Osteoblast (primary cell): Measurements from ENCODE around the gene MAEL. TPM values are rescaled to one million over a fixed set of nuclear protein-coding genes. Genes with fewer than 3 reads are reported as not detected.
"Not testable (repeated sequence)": the region's sequence is repeated elsewhere in the genome, so short reads cannot be mapped to it uniquely, and the experiment has no call there.

Experiments used
- DNase-seq: peaks from one replicate; pipeline ENCODE4 v3.0.0; 2011; ENCODE audit warnings: low spot score, mixed read lengths; ENCODE audit not compliant: insufficient read length; ENCODE audit errors: missing footprints
- H2AFZ ChIP-seq: 2 replicates; pipeline ENCODE4 v1.6.0; 2011; ENCODE audit warnings: mild to moderate bottlenecking, low read length
- H3K27ac ChIP-seq: 2 replicates; pipeline ENCODE4 v1.5.1; 2011; ENCODE audit warnings: mild to moderate bottlenecking, low read depth, low read length, moderate library complexity
- H3K27me3 ChIP-seq: 2 replicates; pipeline ENCODE4 v1.6.0; 2012; ENCODE audit warnings: mild to moderate bottlenecking, control low read depth, inconsistent platforms, low read length, moderate library complexity; ENCODE audit not compliant: insufficient read depth
- H3K36me3 ChIP-seq: 2 replicates; pipeline ENCODE4 v1.5.1; 2011; ENCODE audit warnings: mild to moderate bottlenecking, low read length, control low read depth, moderate library complexity; ENCODE audit not compliant: insufficient read depth
- H3K4me1 ChIP-seq: 2 replicates; pipeline ENCODE4 v1.5.1; 2011; ENCODE audit warnings: mild to moderate bottlenecking, low read length, control low read depth, moderate library complexity; ENCODE audit not compliant: insufficient read depth
- H3K4me2 ChIP-seq: 2 replicates; pipeline ENCODE4 v1.6.0; 2011; ENCODE audit warnings: mild to moderate bottlenecking, low read length; ENCODE audit not compliant: insufficient read depth
- H3K4me3 ChIP-seq: fragments of 200-600 bp; sonication (generic); 3 replicates; pipeline ENCODE4 v1.5.1; 2012; ENCODE audit warnings: mild to moderate bottlenecking, low read length, inconsistent platforms; ENCODE audit not compliant: insufficient read depth
- H3K79me2 ChIP-seq: 2 replicates; pipeline ENCODE4 v1.6.0; 2012; ENCODE audit warnings: mild to moderate bottlenecking, low read length, control low read depth, inconsistent platforms; ENCODE audit not compliant: insufficient read depth
- H3K9me3 ChIP-seq: 2 replicates; pipeline ENCODE4 v1.5.1; 2011; ENCODE audit warnings: low read depth, low read length, control low read depth
- H4K20me1 ChIP-seq: 2 replicates; pipeline ENCODE4 v1.6.0; 2012; ENCODE audit warnings: mild to moderate bottlenecking, low read length, control low read depth; ENCODE audit not compliant: insufficient read depth
- CTCF ChIP-seq: IDR thresholded peaks from 2 replicates; pipeline ENCODE4 v1.5.1; 2011; ENCODE audit warnings: mild to moderate bottlenecking, low read depth, low read length, moderate library complexity; ENCODE audit errors: extremely low read depth
- total RNA-seq: library from RNA; depleted of rRNA; stranded (reverse); fragments of >200 nt; gene quantifications from 2 replicates; pipeline ENCODE4 v1.2.3, GENCODE V29; 2012

Gene MAEL
- total RNA-seq, 1 donor: not detected

- Histone ChIP-seq H3K4me1 (no peaks in the 10 kb centered on the region), H3K27ac (no peak overlapping the region), H2AFZ (no peak overlapping the region), H3K9me3 (no peaks in the 10 kb centered on the region), H3K79me2 (no peaks in the 10 kb centered on the region), H3K4me3 (no peak overlapping the region), H3K27me3 (no peaks in the 10 kb centered on the region), H3K4me2 (no peak overlapping the region), H4K20me1 (no peaks in the 10 kb centered on the region), H3K36me3 (no peaks in the 10 kb centered on the region)
- TF ChIP-seq CTCF: no peak
- DNase-seq: no peak
Observed at GRCh38 chr1:167022384-167022783, 33.3 kb downstream of the MAEL start.

- H4K20me1 ChIP-seq, DNase-seq, H3K4me1 ChIP-seq, H3K4me2 ChIP-seq, H3K79me2 ChIP-seq, H3K9me3 ChIP-seq, H3K27me3 ChIP-seq, H2AFZ ChIP-seq, H3K27ac ChIP-seq, H3K36me3 ChIP-seq, H3K4me3 ChIP-seq: not testable (repeated sequence)
Observed at GRCh38 chr1:167029553-167029952, 40.5 kb downstream of the MAEL start.

GRCh38 chr1:167033646-167034045 is 44.6 kb downstream of the MAEL start:
- no peak for DNase-seq
- no peaks in the 10 kb centered on the region for H3K9me3 ChIP-seq
- no peaks in the 10 kb centered on the region for H4K20me1 ChIP-seq
- H3K4me1 ChIP-seq: no peaks in the 10 kb centered on the region
- no peak overlapping the region for H3K4me3 ChIP-seq
- no peaks in the 10 kb centered on the region for H3K79me2 ChIP-seq
- H3K4me2 ChIP-seq: no peak overlapping the region
- H3K27ac ChIP-seq: no peak overlapping the region
- no peaks in the 10 kb centered on the region for H3K27me3 ChIP-seq
- no peak for TF ChIP-seq CTCF
- H3K36me3 ChIP-seq: no peaks in the 10 kb centered on the region
- no peak overlapping the region for H2AFZ ChIP-seq

- H3K9me3 ChIP-seq: no peaks in the 10 kb centered on the region
- H3K27ac ChIP-seq: no peak overlapping the region
- no peak for TF ChIP-seq CTCF
- no peaks in the 10 kb centered on the region for H4K20me1 ChIP-seq
- peak overlapping the region; percentile 41 for H3K4me3 ChIP-seq
- peak; percentile 53 for DNase-seq
- H3K4me1 ChIP-seq: no peaks in the 10 kb centered on the region
- H3K27me3 ChIP-seq: peaks cover 9% of the 10 kb centered on the region
- peak overlapping the region; percentile 32 for H2AFZ ChIP-seq
- H3K36me3 ChIP-seq: no peaks in the 10 kb centered on the region
- no peaks in the 10 kb centered on the region for H3K79me2 ChIP-seq
- peak overlapping the region; percentile 73 for H3K4me2 ChIP-seq
Observed at GRCh38 chr1:167043752-167044488, 54.8 kb downstream of the MAEL start.
